Measurements from ENCODE around the gene TNS1.
"Not testable (repeated sequence)": the region's sequence is repeated elsewhere in the genome, so short reads cannot be mapped to it uniquely, and the experiment has no call there.

TNS1 gene

DNA sequence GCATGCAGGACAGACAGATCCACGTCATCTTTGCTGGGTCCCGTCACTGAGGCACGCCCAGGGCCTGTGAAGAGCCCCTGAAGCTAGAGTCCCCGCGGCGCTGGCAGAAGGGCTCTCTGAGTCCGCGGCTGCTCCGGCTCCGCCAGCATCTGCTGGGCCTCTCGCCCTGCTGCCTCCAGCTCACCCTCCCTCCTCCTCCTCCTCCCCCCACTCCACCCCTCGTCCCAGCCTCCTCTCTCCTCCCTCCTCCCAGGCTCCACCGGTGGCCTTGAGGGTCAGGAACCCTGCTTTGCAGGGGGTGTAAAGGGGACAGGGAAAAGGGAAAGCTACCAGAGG lies at the start of gene TNS1:
Gene TNS1 (minus strand): TSS at position 151 of the 336 bp plus-strand sequence. CDS start 123 bp downstream, at position 28.
- peak; percentile 19 for DNase-seq

- no peak for DNase-seq
These were observed 49.1 kb upstream of the TNS1 start for GRCh38 chr2:218051903-218052302.

DNA sequence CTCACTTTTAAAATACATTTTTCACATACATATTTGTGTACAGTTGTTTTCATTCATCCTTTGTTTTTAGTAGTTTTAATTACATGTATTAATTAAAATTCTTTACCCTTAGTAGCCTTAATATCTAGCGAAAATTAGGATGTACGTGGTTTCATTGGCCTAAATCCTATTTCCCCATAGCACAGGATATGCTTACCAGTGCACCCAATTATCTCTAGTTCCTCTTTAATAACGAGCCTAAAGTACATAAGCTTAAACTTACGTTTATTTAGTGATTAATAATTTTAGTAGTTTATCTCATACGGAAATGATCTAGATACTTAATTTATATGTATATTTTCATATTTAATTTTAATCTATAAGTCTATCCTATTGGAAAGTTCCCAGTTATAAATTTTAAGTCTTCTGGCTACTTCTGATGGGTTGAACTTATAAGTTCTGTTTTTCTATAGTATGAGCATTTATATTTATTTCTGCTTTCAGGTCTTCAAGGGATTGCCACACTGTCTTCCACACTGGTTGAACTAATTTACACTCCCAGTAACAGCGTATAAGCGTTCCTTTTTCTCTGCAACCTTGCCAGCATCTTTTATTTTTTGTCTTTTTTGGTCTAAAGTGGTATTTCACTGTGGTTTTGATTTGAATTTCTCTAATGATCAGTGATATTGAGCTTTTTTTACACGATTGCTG lies 44.9 kb upstream of the TNS1 start:
- no peak for DNase-seq

DNA sequence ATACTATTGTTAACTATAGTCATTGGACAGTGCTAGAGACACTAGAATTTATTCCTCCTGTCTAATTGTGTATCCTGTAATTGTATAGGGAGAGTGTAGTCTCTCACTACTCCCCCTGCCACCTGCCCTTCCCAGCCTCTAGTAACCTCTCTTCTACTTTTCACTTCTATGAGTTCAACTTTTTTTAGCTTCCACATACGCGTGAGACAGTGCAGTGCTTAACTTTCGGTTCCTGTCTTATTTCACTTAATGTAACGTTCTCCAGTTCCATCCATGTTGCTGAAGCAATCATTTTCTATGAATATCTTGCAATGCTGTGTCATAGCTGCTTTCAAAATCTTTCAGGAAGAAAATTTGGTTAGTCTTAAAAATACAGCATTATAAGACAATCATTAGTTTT lies 43.4 kb upstream of the TNS1 start:
- no peak for DNase-seq

GRCh38 chr2:218044599-218044998 lies 41.8 kb upstream of the TNS1 start:
- not testable (repeated sequence) for DNase-seq

DNA sequence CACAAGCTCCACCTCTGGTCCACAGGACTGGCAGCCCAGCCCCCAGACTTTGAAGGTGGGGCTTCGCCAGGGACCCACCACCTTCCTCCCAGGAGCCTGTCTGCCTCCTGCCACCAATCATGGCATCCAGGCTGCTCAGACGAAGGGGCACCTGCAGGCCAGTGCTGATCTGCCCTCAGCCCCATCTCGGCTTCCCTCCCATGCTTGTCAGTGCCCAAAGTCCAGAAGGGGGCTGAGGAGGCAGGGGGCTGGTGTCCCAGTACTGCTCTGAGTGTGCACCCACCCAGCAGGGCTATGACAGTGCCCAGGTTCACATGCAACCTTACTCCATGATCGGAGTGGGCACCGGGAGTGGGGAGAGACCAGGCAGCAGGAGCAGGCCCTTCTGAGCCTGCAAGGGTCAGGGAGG lies 40.9 kb upstream of the TNS1 start:
- DNase-seq: no peak

- no peak for DNase-seq
These were observed 40.3 kb upstream of the TNS1 start for GRCh38 chr2:218043100-218043499.

DNA sequence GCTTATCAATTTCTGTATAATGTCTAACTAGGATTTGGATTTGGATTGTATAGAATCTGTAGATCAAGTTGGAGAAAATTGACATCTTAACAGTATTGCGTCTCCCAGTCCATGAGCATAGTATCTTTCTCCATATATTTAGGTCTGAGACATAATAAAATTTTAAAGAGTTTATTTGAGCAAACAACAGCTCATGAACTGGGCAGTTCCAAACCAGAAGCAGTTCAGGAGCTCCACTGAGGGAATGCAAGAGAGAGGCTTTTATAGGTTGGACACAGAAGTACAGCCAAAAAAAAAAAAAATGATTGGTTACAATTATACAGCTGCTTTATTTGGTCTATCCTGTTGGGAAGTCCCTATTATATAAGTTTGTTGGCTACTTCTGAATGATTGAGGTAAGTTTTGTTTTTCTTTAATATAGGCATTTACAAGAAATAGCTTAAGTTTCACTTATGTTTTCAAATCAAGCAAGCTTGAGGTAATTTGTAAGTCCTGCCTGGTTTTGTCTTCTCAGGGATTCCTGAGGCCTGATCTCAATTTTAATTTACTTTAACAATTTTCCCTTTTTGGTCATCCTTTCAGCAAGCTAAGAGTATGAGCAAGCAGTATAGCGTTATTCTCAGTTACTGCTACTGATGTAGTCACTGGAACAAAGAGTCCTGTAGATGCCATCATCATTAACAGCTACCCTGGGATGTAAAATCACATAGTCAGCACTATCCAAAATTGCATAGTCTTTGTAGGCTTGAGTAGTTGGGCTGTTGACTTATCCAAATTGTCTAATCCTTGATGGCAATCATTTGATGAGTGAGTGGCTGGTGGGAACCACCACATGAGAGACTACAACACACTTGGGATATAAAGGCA lies 38.7 kb upstream of the TNS1 start:
- DNase-seq: no peak

GRCh38 chr2:218040883-218041282 lies 38.1 kb upstream of the TNS1 start:
- DNase-seq: no peak

- DNase-seq: no peak
These were observed 36.4 kb upstream of the TNS1 start for GRCh38 chr2:218039171-218039570.

DNA sequence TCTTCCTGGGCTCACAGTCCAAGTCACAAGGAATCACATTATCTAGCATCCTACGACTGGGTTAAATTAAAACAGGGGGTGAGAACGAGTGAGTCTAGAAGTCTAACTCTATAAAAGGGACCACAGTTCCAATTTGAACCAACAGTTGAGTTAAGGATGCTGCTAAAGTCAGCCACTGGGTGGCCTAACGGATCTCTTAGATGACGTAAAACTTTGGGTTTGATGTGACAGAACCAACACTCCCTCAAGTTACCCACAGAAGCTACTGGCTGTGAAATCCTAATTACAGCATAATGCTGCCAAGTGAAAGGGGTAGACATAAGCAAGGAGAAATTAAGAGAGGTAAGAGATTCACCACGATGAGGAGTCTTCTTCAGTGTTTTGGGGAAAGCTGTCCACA lies 33.6 kb upstream of the TNS1 start:
- no peak for DNase-seq

GRCh38 chr2:218035463-218036100 lies 32.8 kb upstream of the TNS1 start:
- no peak for DNase-seq

DNA sequence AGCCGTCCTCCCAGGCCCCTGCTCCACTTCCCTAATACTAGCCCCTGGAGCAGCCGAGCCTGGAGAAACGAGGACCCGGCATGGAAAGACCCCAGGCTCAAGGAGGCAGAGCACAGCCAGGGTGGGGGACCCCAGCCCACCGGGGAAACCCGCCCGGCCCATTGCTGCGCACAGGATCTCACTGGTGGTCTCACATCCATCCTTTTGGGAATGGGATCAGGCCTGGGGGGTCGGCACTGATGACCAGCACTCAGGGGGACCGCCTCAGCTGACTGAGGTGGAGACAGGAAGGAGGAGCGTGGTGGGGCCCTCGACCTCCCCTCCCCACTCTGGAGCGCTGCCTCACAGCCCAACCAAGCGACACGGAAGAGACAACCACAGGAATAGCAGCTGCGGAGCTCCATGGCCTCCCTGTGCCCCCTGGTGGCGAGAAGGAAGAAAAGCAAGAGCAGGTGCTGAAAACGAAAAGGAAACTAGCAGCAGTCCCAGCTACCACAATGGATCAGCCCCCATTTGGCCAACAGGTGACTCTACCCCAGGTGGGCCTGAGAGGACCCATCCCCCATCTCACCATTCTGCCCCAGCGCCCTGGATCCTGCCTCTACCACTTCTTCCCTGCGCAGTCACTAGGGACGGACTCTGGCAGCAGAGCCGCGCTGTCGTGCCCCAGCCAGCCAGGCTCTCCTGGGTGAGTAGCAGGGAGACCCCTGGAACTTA lies 31.9 kb upstream of the TNS1 start:
- peak; percentile 6 for DNase-seq

DNA sequence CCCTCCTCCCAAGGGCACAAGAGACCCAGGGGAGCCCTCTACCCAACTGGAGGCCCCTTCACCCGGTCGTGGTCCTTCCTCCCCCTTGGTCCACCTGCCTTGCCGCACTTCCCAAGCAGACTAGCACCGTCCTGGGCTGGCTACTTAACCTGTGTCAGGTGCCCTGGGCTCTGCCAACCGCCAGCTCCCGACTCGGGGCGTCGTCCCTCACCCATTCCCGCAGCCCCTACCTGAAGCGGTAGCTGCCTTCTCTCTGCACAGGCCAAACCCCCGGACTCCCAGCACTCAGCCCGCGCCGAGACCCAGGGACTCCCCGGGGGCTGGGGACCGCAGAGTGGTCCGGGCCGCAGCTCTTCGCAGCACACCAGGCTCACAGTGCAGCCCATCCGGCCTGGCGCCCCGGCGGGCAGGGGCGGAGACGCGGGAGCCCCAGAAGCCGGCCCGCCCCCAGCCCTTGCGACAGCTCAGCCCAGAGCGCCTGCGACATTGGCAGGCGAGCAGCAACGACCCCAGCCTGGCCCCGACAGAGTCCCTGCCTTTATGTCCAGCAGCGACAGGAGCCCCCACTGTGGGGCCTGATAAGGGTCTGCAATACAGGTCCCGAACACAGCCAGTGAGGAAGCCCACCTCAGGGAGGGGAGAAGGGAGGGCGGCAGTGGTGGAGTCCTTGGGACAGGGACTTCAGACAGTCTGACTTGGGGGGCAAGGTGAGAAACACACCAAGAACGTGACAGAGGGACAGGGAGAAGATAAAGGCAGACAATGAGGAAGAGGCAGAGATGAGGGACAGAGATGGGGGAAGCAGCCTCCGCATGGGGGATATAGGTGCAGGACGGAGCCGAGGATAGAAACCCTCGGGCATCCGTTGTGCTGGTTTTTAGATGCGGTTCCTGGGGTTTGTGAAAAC lies 31.0 kb upstream of the TNS1 start:
- DNase-seq: no peak

GRCh38 chr2:218033208-218033589 lies 30.4 kb upstream of the TNS1 start:
- no peak for DNase-seq

GRCh38 chr2:218032336-218033171 lies 29.8 kb upstream of the TNS1 start:
- no peak for DNase-seq

- DNase-seq: no peak
These were observed 29.0 kb upstream of the TNS1 start for GRCh38 chr2:218031771-218032257.

DNA sequence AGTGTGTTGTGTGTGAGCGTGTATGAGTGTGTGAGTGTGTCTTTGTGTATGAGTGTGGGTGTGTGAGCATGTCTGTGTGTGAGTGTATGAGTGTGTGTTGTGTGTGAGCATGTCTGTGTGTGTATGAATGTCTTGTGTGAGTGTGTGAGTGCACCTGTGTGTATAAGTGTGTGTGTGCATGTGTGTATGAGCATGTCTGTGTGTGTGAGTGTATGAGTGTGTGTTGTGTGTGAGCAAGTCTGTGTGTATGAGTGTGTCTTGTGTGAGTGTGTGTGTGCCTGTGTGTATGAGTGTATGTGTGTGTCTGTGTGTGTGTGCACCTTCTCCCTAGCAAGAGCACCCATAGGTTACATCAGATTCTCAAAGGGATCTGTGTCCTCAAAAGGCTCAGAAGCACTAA lies 28.5 kb upstream of the TNS1 start:
- no peak for DNase-seq

GRCh38 chr2:218030409-218031195 lies 27.8 kb upstream of the TNS1 start:
- DNase-seq: no peak
